Dermis blood vessel endothelial cell (primary cell): ENCODE measurements around the gene FADS2. TPM values are rescaled to one million over a fixed set of nuclear protein-coding genes. Genes with fewer than 3 reads are reported as not detected.
"Not testable (repeated sequence)": the region's sequence is repeated elsewhere in the genome, so short reads cannot be mapped to it uniquely, and the experiment has no call there.

Experiments used
- DNase-seq: peaks from one replicate; pipeline ENCODE4 v3.0.0; 2010
- total RNA-seq: library from RNA; depleted of rRNA; stranded (reverse); fragments of >200 nt; gene quantifications from 2 replicates; pipeline ENCODE4 v1.2.3, GENCODE V29; 2014

The FADS2 gene
- total RNA-seq, 1 donor from 2014 or later, result 75.9 TPM

DNA sequence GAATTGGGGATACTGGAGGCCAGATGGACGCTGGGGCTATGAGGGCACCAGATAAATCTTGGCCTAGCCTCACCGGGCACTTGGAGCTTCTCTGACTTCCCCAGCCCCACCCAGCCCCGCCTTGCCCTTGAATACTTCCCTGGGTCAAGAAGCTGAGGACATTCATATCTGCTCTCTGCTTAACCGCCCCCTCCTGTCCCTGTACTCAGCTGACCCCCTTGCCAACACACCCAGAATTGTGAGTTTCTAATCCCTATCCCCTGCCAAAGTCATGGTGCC is 41.3 kb downstream of the FADS2 start:
- DNase-seq, result no peak

DNA sequence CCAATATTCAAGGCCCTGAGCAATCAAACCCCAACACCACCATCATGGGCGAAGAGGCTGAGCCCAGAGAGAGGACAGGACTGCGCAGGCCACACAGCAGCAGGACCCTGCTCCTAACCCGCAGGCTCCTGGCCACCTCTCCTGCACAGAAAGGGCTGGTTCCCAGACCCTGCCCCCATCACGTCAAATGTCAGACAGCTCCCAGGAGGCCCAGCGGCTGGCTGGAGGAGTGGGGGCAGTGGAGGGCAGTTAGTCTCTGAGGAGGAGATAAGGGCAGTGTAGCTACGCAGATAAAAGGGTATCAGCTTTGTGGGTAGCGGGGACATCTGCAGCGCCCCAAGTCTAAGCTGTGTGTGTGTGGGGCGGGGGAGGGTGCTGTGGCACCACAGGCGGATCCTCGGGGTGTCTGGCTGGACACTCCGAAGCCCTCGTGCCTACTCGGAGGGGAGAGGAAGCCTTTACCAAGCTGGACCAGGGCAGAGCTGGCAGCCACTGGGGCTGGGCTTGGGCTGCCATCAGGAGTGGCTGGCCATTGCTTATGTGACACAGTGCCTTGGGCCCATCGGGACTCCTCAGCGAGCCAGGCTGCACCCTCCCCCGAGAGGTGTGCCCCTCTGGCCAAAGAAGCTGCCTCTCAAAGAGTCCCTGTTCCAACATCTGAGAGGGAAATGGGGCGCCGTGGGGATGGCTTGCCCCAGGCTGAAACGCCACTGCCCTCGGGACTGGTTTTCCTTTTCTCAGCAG is 41.8 kb downstream of the FADS2 start:
- no peak for DNase-seq

DNA sequence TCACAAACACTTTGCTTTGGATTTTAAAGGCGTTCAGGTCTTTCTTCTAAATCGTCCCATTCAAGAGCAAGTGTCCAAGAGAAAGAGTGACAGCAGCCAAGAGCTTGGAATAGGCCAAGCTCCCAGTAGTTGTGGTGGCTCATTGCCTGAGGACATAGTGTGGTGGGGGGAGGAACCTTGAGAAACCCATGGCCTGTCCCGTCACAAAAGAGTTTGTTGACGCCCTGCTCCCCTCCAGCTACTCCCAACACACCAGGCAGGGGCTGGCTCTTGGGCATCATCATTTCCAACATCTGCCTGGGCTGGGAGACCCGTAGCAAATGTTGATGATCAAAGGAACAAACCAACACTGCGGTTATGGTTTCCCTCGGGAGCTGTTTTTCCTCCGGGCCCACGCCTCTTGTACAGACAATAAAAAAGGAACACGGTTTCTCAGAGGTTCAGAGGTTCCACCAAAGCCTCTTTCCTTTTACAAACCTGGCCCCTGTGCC is 42.5 kb downstream of the FADS2 start:
- no peak for DNase-seq

DNA sequence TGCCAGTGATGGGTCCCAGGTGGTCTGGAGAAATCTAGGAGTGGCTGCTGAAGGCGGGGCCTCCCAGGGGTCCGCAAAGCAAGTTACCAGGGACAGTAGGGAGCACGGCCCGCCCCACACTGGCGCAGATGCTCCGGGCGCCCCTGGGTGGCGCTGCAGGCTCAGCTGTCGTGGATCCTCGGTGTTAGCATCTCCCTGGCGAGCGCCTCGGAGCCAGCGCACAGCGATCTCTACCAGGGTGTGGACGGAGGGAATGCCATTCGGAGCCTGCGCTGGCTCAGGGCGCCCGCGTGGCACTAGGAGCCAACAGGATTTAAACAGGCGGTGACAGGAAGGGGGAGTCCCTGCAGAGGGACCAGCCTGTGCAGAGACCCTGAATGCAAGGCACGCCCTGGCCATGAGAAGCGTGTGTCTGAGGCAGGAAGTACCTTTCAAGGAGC is 43.1 kb downstream of the FADS2 start:
- DNase-seq, result peak; percentile 87

DNA sequence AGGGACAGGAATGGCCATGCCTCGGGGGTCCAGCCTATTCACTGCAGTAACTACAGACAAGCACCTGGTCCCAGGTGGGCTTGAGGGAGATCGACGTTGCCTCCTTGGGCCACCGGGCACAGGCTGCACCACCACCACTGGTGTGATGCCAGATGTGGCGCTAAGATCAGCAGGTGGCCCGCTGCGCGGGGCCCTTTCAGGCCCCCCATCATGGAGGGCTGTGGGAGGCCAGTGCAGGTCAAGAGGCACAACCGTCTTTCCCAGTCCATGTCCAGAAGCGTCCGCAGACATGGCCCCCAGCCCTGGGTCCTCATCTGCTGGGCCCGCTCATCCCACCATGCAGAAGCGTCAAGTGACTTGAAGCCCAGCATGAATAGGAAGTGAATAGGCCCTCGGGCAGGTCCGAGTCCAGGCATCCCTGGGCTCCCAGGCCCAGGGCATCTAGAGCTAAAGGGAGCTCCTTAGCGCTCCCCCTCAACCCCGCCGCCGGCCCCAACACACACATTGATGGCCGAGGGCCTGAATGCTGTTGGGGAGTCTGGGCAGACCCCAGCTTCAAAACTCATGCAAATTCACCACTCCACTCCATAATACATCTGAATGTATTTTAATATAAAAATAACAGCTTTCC is 45.0 kb downstream of the FADS2 start:
- DNase-seq, result no peak

DNA sequence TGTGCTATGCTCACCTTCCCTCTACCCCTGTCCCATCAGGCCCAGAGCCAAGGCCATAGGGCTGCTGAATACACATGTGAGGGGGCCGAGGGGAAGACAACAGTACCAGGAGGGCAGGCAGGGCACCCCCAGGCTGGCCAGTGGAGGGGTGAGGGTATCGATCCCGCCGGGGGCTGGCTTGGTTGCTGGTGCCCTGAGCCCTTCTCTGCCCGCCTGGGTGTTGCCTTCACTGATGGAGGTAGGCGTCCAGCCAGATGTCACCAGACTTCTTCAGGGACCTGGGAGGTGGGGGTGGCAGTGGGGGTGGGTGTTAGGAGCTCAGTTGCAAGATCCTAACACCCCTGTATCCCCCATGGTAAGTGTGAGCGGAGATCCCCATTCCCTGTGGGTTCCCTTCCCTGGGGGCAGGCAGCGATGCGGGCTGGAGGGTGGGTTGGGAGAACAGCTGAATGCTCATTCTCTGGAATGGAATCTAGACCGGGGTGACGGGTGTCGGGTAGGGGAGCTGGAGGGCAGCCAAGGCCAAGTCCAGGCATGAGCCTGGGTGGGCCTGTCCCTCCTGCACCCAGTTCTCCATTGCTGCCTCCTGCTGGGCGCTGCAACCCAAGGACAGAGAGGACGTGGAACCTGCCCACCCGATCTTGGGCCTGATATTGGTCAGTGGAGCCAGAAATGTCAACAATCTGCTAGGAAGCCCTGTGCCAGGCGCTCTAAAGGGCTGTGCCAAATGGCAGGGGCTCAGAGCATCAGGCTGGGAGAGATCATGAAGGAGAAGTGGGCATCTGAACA is 45.7 kb downstream of the FADS2 start:
- no peak for DNase-seq

DNA sequence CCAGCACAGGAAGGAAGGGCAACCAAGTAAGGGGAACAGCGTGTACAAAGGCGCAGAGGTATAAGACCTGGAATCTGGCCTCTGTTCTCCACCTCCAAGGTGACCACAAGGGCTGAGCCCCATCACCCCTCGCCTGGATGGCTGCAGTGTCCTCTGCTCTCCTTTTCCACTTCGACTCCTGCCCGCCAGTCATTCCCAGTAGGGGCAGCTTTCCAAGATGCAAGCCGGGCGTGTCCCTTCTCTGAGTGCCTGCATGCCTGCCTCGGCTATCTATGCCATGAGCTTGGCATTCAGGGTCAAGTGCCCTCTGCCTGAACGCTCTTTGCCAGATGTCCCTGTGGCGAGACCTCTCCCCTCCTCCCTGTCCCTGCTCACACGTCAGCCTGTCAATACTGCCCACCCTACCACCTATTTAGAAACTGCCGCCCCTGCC is 46.3 kb downstream of the FADS2 start:
- DNase-seq, result no peak

DNA sequence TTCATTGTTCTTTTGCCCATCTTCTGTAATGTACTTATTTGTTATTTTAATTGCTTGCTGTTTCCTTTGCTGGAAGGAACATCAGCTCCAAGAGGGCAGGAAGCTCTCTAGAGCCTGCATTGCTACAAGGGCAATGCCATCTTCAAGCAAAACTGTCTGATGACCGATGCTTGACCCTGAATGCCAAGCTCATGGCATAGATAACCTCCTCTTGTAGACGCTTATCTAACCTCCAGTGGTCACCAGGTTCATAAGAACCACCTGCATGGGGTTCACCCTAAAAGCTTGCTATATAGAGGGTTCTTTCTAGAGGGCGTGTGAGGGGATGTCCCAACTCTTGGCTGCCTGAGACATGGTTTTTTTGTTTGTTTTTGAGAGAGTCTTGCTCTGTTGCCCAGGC is 46.8 kb downstream of the FADS2 start:
- peak; percentile 28 for DNase-seq

DNA sequence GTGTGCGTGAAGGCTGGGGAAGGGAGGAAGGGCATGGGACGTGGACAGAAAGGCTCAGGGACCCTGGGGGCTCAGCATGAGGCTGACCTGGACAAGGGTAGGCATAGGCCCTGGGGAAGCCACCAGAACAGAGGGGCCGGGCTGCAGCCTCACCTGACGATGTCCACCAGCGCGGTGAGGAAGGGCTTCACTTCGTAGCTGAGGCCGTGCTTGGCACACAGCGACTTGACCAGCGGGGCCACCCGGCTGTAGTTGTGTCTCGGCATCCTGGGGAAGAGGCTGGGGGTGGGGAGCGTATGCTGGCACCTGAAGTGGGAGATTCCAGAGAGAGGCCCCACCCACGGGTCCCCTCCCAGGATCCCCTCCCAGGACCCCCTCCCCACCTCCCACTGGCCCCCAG is 47.6 kb downstream of the FADS2 start:
- DNase-seq, result no peak

DNA sequence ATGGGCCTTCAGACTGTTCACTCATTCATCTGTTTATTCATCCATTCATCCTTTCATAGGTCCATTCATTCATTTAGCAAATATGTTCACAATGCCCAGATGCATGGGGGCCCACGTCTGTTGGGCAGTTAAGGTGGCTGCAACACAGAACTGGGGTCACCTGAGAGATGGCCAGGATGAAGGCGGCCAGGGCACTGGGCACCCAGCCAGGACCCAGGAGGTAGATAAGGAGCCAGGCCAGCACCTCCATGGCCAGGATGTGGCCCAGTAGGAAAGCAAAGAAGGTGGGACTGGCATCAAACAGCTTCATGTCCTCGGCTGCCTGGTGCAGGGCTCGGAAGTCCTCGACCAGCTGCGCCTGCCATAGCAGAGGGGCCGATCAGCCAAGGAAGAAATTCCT is 51.1 kb downstream of the FADS2 start:
- no peak for DNase-seq

DNA sequence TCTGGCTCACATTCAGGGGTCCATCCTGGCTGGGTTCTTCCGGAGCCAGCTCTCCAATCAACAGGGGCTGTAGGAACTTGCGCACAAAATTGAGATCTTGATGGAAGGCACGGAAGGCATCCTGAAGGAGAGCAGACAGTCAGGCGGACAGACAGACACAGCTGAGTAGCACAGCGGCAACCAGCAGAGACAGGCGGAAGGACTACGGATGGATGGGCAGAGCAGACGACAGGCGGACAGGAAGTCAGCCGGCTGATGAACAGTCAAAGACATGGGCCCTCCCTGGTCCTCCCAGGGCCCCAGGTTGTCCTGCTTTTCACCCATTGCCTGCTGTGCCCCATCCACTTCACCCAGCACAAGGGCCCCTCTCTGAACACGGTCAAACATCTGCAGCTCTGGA is 51.9 kb downstream of the FADS2 start:
- DNase-seq, result no peak

DNA sequence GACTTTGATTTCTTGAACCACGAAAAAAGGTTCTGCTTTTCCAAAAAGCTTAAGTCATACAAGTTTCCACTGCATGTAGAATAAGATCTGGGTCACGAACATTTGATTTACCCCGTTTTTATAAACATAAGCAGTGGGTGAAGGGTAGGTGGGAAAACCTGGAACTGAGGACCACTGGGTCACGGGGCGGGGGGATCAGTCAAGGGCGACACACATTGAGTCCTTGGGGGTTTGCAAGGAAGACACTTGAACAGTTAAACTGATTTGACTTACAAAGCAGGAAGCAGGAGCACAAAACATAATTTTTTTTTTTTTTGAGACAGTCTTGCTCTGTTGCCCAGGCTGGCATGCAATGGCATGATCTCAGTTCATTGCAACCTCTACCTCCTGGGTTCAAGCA is 52.4 kb downstream of the FADS2 start:
- DNase-seq, result no peak

DNA sequence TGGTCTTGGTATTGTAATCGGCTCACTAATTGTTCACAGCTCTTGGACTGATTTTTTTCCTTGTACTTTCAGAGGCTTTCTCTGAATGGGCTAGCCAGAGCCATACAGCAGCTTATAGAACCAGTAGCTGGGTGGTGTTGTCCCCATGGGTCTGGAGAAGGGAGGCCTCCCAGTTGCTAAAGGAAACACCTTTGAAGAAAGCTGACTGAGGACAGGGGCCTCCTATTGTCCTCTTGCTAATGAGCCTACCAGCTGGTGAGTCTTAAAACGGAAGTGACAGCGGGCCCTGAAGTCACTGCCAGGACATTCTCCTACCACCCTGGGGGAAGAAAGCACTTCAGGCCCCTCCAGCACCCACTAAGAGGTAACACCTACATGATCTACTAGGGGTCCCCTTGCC is 53.3 kb downstream of the FADS2 start:
- peak; percentile 96 for DNase-seq

DNA sequence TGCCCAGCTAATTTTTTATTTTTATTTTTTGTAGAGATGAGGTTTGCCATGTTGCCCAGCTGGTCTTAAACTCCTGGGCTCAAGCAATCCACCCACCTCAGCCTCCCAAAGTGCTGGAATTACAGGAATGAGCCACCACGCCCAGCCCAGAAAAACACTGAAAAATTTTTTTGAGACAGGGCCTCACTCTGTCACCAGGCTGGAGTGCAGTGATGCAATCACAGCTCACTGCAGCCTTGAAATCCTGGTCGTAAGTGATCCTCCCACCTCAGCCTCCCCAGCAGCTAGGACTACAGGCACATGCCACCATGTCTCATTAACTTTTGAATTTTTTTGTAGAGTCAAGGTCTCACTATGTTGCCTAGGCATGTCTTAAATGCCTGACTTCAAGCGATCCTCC is 54.2 kb downstream of the FADS2 start:
- not testable (repeated sequence) for DNase-seq

DNA sequence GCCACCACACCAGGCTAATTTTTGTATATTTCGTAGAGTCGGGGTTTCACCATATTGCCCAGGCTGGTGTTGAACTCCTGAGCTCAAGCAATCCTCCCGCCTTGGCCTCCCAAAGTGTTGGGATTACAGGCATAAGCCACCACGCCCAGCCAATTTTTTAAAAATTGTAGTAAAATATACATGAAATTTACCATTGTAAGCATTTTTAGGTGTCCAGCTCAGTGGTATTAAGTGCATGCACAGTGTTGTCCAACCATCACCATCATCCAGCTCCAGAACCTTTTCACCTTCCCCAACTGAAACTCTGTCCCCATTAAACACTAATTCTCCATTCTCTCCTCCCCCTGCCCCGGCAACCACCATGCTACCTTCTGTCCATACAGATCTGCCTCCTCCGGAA is 54.8 kb downstream of the FADS2 start:
- no peak for DNase-seq

DNA sequence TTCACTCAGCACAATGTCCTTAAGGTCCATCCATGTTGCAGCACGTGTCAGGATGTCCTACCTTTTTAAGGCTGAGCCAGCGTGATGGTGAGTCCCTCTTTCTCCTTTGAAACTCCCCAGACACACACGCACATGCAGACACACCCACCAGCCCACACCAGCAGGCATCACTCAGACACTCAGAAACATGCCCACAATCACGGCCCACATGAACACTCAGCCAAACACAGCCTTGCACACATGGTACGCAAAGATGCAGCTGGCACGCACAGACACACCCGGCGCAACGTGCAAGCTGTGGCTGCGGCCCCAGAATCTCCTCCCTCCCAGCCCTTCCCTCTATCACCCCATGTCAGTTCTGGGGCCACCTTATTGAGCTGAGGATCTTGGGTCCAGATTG is 55.2 kb downstream of the FADS2 start:
- no peak for DNase-seq

DNA sequence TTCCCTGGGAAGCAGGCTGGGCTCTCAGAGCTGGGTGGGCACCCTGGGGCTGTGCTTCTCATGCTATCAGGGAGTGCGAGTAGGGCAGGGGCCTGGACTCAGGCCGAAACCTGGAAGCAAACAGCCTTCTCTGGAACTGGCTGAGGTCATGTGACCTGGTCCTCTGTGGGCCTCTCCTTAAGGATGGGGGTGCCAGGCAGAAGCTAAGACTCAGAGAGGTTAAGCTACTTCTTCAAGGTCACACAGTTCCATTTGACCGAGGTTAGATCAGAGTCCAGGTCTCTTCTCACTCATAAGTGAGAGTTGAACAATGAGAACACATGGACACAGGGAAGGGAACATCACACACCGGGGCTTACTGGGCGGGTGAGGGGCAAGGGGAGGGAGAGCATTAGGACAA is 55.8 kb downstream of the FADS2 start:
- no peak for DNase-seq

DNA sequence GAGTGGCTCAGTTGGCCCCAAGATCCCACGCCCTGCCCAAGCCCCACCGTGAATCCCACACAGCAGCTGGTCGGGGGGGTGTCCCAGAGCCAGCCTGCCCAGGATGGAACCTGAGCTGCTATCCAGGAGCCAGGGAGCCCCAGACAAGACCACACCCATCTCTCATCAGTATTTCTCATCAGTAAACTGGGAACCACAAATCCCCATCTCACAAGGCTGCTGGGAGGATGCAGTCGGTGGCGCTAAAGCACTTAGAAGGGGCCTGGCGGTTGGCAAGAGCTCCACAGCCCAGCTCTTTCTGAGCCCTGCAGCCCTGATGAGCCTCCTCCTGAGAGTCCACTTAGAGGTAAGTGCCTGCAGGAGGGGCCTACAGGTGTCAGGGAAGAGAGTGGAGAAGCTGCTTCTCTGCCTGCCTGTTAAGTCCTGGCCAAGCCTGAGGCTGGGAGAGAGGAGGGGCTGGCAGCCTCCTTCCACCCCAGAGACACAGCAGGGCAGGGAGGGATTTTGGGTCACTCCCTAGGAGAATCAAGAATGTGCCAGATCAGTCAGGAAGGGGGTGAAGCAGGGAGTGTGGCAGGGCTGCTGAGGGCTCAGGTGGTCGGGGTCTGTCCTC is 57.2 kb downstream of the FADS2 start:
- DNase-seq, result no peak

DNA sequence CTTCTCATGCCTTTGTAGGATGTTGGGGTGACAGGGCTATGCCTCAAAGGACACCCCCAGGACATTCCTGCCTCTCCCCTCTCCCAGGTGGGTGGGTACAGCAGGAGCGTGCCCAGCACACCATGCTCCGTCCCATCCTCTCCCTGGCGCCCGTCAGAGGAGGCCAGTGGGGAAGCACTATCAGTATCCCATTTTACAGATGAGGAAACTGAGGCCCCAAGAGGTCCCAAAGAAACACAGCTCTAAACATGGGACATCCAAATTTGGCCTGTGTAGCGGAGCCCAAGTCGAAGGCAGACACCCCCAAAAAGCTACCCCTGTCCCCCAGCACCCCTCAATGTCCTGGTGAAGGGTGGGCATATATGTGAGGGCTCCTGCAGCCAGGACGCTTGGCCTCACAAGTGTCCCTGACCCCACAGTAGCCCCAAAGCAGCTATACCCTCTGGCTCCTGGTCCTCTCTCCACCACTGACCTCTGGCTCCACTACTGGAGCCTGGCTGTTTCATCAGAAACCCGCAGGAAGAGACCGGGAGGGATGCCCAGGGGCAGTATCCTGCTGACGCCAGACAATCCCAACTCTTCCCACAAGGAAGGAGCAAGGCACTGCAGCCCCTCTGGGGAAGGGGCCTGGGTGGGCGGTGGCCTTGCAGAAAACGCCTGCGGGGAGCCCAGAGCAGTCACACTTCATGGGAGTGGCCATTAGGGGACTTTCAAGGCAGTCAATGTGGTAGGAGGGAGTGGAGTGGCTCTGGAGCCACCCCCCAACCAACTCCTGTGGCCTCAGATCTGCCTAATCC is 57.9 kb downstream of the FADS2 start:
- no peak for DNase-seq

DNA sequence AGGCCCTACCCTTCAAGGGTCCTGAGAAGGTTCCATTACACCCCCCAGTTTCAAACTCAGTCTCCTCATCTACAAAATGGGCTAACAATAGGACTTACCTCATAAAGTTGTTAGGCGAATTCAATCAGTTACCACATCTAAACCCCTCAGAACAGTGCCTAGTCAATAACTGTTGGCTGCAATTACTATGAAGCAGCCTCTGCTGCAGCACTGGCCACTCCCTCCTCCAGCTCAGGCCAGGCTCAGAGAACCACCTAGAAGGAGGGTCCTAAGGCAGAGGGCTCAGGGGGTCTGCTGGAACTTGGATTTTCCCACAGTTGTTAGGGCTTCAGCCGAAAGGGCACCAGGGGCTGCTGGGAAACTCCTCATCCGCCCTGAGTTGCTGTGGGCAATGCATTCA is 58.5 kb downstream of the FADS2 start:
- DNase-seq, result no peak

DNA sequence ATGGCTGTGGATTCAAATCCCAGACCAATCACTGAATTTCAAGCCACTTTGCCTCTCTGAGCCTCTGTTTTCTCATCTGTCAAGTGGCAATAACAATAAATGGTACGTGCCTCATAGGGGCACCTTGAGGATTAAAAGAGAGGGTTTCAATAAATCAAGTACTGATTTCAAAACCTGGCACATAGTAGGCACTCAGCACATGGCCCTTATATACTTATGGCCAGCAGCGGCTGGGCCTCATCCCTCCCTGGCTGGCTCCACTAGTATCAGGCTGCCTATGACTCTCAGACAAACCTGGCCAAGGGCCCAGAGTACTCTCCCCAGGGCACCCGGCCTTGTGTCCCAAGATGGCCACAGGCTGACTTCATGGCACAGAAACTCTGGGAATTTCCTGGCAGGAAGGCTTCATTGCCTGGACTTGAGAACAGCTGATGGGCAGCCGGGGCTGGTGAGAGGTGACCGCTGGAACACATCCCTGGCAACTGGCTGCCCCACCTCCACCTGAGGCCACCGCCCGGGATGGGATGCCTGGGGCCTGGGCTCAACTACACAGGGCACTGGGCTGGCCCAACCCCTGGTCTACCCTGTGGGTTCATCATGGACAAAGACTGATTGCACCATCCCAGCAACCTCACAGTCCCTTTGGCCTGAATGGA is 59.9 kb downstream of the FADS2 start:
- DNase-seq, result peak; percentile 99

DNA sequence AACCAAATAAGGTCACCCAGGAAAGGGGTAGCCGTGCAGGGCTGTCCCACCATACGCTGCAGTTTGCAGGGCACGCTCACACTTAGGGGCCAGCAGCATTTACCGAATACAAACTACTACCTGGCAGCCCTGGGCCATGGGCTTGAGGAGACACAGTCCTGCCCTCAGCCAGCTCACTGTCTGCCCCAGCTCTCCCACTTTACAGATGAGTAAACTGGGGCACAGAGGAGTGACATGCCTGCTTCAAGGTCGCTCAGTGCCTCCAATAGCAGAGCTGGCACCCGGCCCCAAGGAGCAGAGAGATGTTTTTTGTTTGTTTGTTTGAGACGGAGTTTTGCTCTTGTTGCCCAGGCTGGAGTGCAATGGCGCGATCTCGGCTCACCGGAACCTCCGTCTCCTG is 60.5 kb downstream of the FADS2 start:
- DNase-seq, result no peak
